ENCODE results near the gene ZNF280D.

DNA sequence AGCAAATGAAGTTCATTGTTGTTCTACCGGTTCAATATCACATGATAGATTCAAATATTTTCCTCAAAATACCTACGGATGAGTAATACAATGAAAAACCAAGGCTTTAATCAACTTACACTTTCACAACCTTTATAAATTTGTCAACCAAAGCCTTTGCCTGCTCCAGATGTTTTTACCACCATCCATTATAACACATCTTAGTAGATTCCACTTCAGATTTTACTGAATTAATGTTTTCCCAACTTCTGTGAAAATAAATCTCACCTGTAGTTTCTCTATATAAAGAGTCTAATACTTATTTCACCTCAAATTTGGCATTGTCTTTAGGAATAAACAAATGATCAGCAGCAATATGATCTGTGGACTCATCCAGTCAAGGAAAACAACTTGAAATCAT lies 131.1 kb downstream of the ZNF280D start:
- TF ChIP-seq EZH2 (IDR thresholded peaks at IDR 0.05) (no peak), POLR2AphosphoS5 (IDR thresholded peaks at IDR 0.05; ENCODE audit: borderline replicate concordance, low read depth, low read length) (no peak)

All from SK-N-MC (cell line).